Type B pancreatic cell (in vitro differentiated cells): Measurements from ENCODE around the gene PEA15. TPM values are rescaled to one million over a fixed set of nuclear protein-coding genes. Genes with fewer than 3 reads are reported as not detected.

Experiments used
- DNase-seq: peaks from one replicate; pipeline ENCODE4 v3.0.0; 2021; ENCODE audit warnings: mixed read lengths; ENCODE audit not compliant: unreplicated experiment; ENCODE audit errors: extremely low spot score
- H3K27ac Mint-ChIP-seq: 2 replicates; pipeline ENCODE4 v1.8.0; 2021; ENCODE audit warnings: mild to moderate bottlenecking, mixed read lengths
- H3K27me3 Mint-ChIP-seq: 2 replicates; pipeline ENCODE4 v1.8.0; 2021; ENCODE audit warnings: mixed read lengths
- H3K36me3 Mint-ChIP-seq: 2 replicates; pipeline ENCODE4 v1.8.0; 2021; ENCODE audit warnings: mixed read lengths
- H3K4me1 Mint-ChIP-seq: one replicate; pipeline ENCODE4 v1.8.0; 2021; ENCODE audit warnings: mixed read lengths; ENCODE audit not compliant: unreplicated experiment
- H3K4me3 Mint-ChIP-seq: 2 replicates; pipeline ENCODE4 v1.8.0; 2021; ENCODE audit warnings: mild to moderate bottlenecking, mixed read lengths
- H3K9me3 Mint-ChIP-seq: 2 replicates; pipeline ENCODE4 v1.8.0; 2021; ENCODE audit warnings: mixed read lengths
- total RNA-seq: library from RNA; stranded (reverse); gene quantifications from 2 replicates; pipeline ENCODE4 v1.2.1, GENCODE V29; 2021; ENCODE audit warnings: low replicate concordance
- TF ChIP-seq, protein P1 (sequence below): fragments of 200-600 bp; sonication (generic); conservative IDR thresholded peaks from 2 replicates; pipeline ENCODE4 v1.5.0; 2021; ENCODE audit warnings: antibody characterized with exemption, mild to moderate bottlenecking

Gene PEA15
- total RNA-seq, 1 donor from 2014 or later: 67.7 TPM

DNA sequence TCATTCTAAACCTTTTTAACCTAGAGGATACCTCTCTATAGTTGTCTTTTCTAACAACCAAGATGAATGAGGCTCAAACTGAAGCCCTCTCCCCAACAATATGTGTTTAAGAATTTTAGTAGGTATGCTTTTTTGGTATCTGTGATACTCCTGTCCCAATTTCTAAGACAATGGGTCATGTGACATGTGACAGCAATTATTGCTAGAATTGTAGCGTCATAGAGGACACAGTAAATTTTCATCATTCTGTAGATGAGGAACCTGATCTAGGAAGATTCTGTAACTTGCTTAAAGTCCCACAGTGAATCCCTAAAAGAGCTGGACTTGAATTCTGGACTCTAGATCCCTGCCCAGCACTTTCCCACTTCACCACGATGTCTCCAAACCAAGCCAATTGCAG is 26.5 kb upstream of the PEA15 start:
- peaks cover 17% of the 10 kb centered on the region for H3K4me1 Mint-ChIP-seq
- no peak overlapping the region for H3K27ac Mint-ChIP-seq
- TF ChIP-seq, protein P1, sequence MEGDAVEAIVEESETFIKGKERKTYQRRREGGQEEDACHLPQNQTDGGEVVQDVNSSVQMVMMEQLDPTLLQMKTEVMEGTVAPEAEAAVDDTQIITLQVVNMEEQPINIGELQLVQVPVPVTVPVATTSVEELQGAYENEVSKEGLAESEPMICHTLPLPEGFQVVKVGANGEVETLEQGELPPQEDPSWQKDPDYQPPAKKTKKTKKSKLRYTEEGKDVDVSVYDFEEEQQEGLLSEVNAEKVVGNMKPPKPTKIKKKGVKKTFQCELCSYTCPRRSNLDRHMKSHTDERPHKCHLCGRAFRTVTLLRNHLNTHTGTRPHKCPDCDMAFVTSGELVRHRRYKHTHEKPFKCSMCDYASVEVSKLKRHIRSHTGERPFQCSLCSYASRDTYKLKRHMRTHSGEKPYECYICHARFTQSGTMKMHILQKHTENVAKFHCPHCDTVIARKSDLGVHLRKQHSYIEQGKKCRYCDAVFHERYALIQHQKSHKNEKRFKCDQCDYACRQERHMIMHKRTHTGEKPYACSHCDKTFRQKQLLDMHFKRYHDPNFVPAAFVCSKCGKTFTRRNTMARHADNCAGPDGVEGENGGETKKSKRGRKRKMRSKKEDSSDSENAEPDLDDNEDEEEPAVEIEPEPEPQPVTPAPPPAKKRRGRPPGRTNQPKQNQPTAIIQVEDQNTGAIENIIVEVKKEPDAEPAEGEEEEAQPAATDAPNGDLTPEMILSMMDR: no peak
- no peak for DNase-seq
- no peak overlapping the region for H3K4me3 Mint-ChIP-seq
- no peaks in the 10 kb centered on the region for H3K36me3 Mint-ChIP-seq
- H3K9me3 Mint-ChIP-seq: peaks cover 4% of the 10 kb centered on the region
- H3K27me3 Mint-ChIP-seq: peaks cover 1% of the 10 kb centered on the region

DNA sequence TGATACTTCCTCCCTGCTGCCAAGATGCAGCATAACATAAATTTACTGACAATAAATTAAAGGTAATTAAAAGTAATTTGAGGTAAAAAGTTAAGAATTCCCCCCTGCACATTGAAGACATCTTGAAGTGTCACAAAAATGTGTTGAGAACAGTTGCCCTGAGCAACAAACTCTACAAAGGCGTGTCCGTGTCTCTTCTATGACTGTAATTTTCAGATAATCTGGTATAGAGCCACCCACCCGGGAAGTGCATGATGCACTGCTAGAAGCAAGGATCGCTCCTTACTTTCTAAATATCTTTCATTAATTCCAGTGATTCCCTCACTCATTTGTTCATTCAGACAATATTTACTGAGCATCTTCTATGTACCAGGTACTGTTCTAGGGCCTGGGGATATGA is 25.8 kb upstream of the PEA15 start:
- Mint-ChIP-seq H3K4me3 (no peak overlapping the region), H3K27ac (peak overlapping the region; percentile 81), H3K9me3 (peaks cover 4% of the 10 kb centered on the region), H3K36me3 (no peaks in the 10 kb centered on the region), H3K4me1 (peaks cover 17% of the 10 kb centered on the region), H3K27me3 (no peaks in the 10 kb centered on the region)
- TF ChIP-seq, protein P1: no peak
- no peak for DNase-seq

DNA sequence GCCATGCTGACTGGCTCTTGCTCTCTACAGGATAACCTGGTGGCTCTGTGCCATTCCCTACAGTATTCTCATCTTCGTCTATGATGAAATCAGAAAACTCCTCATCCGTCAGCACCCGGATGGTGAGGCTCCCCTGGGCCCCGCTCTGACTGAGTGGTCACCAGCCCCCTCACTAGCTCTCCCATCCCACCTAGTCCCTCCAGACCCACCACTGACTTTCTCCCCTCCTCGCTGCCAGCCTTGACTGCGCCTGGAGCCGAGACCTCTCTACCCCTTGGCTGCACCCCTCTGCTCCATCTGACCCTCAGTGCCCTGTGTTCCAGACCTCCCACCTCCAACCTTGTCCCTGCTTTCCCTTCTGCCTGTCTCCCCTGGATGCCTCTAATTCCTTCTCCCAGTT is 18.9 kb upstream of the PEA15 start:
- Mint-ChIP-seq H3K4me3 (no peak overlapping the region), H3K27ac (no peak overlapping the region), H3K4me1 (peaks cover 10% of the 10 kb centered on the region), H3K27me3 (no peaks in the 10 kb centered on the region), H3K36me3 (no peaks in the 10 kb centered on the region), H3K9me3 (no peaks in the 10 kb centered on the region)
- no peak for DNase-seq
- TF ChIP-seq, protein P1: no peak

DNA sequence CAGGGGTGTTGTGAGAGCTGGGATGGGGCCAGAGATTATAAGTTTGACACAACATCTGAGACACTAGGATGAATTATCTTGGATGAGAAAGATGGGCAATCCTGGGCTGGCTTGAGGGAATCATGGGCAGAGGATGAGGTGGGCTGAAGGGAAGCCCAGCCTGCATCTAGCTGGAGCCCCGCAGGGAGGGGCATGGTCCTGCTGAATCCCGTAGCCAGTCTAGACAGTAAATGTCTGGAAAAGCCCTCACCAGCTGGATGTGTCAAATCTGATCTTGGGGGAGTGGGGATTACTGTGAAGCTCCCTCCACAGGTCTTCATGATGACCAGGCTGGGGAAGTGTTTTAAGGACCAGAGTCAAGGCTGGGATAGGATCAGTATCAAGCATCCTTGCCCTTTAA is 18.5 kb upstream of the PEA15 start:
- no peaks in the 10 kb centered on the region for H3K36me3 Mint-ChIP-seq
- H3K4me1 Mint-ChIP-seq: peaks cover 10% of the 10 kb centered on the region
- H3K27me3 Mint-ChIP-seq: no peaks in the 10 kb centered on the region
- DNase-seq: no peak
- no peak overlapping the region for H3K27ac Mint-ChIP-seq
- H3K9me3 Mint-ChIP-seq: no peaks in the 10 kb centered on the region
- no peak overlapping the region for H3K4me3 Mint-ChIP-seq
- TF ChIP-seq, protein P1: no peak

DNA sequence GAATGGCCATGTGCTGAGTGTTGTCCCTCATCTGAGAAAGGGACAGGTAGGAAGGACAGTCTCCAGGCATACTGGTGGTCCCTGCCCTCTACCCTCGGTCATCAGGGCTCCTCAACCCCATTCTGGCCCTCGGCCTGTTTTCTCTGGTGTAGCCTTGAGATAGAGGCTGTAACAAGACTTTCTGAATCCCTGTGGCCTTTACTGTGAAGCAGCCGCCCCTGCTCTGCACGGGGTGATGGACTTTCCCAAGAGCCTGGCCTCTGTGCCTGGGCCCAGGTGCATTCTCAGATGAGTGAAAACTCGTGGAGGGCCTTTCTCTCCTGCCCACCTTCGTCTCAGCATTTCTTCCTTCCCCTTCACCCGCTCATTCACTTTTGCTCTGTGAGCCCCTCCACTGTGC is 17.8 kb upstream of the PEA15 start:
- H3K27me3 Mint-ChIP-seq: no peaks in the 10 kb centered on the region
- no peaks in the 10 kb centered on the region for H3K9me3 Mint-ChIP-seq
- no peak for DNase-seq
- no peak overlapping the region for H3K4me3 Mint-ChIP-seq
- no peak overlapping the region for H3K27ac Mint-ChIP-seq
- no peaks in the 10 kb centered on the region for H3K36me3 Mint-ChIP-seq
- TF ChIP-seq, protein P1: no peak
- peaks cover 10% of the 10 kb centered on the region for H3K4me1 Mint-ChIP-seq

DNA sequence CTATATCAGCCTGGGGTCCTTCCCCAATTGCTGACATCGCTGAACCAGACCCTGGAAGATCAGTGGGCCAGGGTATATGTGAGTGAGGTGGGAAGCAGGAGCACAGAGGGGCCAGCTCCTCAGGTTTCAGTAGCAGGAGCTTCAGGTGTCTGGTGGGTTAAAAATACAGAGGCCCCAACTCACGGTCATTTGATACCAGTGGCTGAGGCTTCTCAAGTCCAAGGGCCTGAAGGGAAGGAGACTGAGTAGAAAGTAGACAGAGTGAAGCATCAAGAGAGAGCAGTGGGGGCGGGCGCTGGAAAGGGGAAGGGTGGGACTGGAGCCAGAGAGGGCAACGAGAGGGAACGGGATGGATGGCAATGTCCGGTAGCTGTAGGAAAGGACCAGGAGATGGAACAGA is 16.8 kb upstream of the PEA15 start:
- DNase-seq: no peak
- Mint-ChIP-seq H3K4me1 (peaks cover 10% of the 10 kb centered on the region), H3K36me3 (no peaks in the 10 kb centered on the region), H3K27ac (no peak overlapping the region), H3K27me3 (no peaks in the 10 kb centered on the region), H3K9me3 (no peaks in the 10 kb centered on the region), H3K4me3 (no peak overlapping the region)
- TF ChIP-seq, protein P1: no peak
